ENCODE results near the gene ZNF768.
A peak's percentile ranks its signal among the peaks of the same experiment; 100 is the strongest.

Gene ZNF768

GRCh38 chr16:30526137-30526822 is at the start of gene ZNF768:
ZNF768 (minus strand) TSS chr16:30526566; CDS start chr16:30526413, 153 bp downstream.
- peak; percentile 32 for DNase-seq (ENCODE audit: low spot score)

DNA sequence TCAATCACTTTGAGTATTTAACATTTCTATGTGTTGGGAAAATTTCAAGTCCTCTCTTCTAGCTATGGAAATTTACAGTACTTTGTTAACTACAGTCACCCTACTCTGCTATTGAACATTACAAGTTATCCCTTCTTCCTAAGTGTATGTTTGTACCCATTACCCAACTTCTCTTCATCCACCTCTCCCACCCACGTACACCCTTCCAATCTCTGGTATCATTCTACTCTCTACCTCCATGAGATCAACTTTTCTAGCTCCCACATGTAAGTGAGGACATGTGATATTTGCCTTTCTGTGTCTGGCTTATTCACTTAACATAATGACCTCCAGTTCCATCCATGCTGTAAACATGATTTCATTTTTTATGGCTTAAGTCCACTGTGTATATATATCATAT is 48.3 kb upstream of the ZNF768 start:
- no peak for DNase-seq (ENCODE audit: low spot score)

DNA sequence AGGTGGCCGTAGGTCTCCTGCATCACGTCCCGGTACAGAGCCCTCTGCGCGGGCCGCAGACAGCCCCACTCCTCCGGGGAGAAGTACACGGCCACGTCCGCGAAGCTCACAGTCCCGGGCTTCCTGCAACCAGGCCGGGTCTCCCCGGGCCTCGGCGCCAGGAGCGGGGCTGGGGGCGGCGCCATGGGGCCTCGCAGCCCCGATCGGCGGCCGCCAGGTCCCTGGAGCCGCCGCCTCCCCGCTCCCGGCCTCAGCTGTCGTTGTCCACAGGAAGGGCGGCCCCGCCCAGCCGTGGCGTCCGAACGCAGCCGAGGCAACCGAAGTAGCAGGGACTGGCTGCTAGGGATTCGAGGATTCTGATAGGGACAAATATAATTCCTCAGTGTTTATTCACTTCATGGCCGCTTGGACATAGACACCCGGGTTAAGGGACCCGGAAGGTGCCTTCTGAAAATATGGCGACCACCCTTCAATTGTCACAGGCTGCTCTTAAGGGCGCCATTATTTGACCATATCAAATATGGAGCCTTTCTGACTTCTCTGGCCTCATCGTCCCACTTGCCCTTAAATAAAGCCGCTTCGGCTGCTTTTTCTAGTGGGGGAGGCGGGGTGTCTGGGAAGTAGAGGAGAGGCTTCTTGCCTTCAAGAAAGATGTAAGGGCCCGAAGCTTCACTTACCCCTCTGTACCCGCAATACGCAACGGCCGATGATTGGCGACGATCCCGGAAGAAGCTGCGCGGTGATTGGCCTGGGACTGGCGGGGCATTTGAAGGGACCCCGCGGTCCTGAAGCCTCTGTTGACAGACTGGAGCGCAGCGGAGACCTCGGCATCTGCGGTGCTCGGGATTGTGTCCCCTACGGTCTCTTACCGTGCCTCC is 45.3 kb upstream of the ZNF768 start, which contains the start of gene ZNF688:
TSS of gene ZNF688 (minus strand) at position 270 of the 878 bp plus-strand sequence. CDS start at position 185, 85 bp downstream.
- peak; percentile 99 for DNase-seq (ENCODE audit: low spot score)

DNA sequence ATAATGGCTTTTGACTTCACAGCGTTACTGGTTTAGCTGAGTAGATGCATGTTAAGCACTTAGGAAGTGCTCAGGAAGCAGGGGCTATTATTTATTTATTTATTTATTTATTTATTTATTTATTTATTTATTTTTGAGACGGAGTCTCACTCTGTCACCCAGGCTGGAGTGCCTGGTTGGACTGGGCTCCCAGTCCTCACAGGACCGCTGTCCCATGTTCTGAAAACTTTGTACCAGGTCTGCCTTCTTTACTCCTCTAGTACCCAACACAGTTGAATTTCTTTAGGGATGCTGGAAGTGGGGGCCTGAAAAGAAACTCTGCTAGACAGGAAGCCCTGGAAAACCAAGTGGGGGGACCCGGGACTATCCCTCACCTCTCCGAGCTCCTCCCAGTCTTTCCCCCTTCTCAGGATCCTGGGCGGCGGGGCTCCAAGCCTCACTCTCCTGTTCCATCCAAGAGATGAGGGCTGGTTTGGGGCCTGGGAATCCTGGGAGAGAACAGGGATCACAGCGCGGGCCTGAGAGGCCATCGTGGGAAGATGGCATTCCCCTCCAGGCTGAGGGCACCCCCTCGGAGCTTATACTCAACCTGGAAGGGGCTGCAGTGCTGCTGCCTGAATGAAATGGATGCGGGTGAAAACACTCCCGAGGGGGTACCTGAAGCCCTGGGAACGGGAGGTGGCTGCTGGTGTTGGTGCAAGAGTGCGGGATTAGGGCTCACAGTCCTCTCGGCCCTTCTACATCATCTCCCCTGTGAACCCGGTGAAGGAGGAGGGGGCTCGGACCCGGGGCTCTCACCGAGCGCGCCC is 44.5 kb upstream of the ZNF768 start:
- peak; percentile 46 for DNase-seq (ENCODE audit: low spot score)

GRCh38 chr16:30569746-30570635 is 43.6 kb upstream of the ZNF768 start:
- DNase-seq (ENCODE audit: low spot score) = no peak

DNA sequence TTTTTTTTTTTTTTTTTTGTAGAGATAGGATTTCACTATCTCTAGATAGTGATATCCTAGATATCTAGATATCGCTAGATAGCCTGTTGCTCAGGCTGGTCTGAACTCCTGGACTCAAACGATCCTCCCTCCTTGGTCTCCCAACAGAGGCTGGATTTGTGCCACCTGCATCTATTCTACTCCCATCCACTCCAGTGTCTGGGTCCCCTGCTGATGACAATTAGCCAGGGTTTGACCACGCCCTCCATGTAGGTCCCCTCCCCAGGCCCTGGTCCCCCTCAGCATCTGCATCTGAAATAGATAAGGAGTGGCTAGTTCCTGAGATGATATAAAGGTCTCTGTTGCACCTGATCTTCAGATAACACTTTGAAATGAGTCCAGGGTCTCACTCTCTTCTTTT is 42.9 kb upstream of the ZNF768 start:
- no peak for DNase-seq (ENCODE audit: low spot score)

GRCh38 chr16:30567991-30568638 is 41.7 kb upstream of the ZNF768 start:
- DNase-seq (ENCODE audit: low spot score) = no peak

DNA sequence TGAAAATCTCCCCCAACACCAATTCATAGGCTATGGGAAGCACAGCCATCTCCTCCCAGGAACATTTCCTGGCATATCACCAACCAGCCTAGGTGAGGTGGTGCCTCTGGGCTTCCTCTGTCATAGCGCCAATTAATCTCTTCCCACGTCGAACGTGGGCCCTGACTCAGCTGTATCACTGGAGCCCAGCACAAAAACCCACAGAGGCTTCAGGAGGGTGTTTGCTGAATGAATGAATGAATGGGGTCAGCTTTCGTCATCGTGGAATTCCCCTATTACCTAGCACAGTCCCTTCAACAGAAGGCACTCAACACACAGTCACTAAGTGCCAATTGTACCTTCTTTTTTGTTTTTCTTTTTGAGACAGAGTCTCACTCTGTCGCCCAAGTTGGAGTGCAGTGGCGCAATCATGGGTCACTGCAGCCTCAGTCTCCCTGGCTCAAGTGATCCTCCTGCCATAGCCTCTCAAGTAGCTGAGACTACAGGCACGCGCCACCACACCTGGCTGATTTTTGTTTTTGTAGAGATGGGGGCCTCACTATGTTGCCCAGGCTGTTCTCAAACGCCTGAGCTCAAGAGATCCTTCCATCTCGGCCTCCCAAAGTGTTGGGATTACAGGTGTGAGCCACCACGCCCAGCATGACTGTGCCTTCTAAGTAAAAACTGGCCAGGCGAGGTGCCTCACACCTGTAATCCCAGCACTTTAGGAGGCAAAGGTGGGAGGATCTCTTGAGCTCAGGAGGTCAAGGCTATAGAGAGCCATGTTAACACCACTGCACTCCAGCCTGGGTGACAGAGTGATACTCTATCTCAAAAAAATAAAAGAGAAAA is 41.0 kb upstream of the ZNF768 start:
- DNase-seq (ENCODE audit: low spot score) = no peak

- DNase-seq (ENCODE audit: low spot score) = no peak
Measured at GRCh38 chr16:30566531-30566930, 40.2 kb upstream of the ZNF768 start.

GRCh38 chr16:30565984-30566383 is 39.6 kb upstream of the ZNF768 start:
- peak; percentile 34 for DNase-seq (ENCODE audit: low spot score)

- DNase-seq (ENCODE audit: low spot score) = peak; percentile 59
Measured at GRCh38 chr16:30565526-30565925, 39.2 kb upstream of the ZNF768 start.

DNA sequence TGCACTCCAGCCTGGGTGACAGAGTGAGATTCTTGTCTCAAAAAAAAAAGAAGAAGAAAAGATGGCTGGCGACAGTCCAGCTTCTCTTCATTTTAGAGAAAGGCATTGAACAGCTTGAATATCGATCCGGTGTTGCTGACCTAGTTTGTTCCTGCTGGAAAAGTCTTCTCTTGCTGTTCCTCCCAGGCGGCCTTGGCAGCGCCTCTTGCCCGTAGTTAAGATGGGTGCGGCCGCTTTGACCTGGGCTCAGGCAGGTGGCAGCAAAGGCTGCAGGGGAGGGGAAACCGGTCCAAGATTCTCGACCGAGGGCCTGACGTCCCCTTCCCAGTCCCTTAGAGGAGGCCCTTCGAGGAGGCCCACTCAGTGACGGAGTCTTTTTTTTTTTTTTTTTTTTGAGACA is 35.7 kb upstream of the ZNF768 start:
- DNase-seq (ENCODE audit: low spot score) = no peak

DNA sequence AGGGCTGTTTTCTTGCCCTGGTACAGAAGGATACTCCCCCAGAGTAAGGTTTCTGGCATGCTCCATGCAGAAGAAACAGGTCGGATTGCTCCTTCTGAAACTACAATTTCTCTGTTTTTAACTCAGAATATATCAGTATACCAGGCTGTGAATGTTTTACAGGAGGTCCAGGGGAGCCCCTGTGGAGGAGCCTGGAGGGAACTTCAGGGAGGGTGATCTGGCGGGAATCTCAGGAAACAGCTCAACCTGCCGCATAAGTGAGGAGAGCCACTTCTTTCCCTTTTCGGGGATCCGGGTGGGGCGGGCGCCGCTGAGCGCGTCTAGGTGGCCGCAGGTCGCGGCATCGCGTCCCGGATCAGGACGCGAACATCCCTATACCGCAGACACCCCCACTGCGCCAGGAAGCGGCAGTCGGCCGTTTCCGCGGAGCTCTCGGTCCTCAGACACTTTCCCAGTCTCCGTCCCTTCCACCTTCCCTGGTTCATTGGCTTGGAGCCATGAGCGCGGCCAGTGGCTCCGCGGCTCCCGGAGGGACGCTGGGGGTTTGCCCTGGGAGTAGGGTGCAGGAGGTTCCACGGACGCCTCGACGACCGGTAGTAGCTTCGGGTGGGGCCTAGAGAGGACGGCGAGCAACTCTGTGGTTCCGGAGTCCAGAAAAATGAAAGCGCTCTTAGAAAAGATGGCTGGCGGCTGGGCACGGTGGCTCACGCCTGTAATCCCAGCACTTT is 34.9 kb upstream of the ZNF768 start:
- no peak for DNase-seq (ENCODE audit: low spot score)

- DNase-seq (ENCODE audit: low spot score) = no peak
Measured at GRCh38 chr16:30559690-30560089, 33.3 kb upstream of the ZNF768 start.

DNA sequence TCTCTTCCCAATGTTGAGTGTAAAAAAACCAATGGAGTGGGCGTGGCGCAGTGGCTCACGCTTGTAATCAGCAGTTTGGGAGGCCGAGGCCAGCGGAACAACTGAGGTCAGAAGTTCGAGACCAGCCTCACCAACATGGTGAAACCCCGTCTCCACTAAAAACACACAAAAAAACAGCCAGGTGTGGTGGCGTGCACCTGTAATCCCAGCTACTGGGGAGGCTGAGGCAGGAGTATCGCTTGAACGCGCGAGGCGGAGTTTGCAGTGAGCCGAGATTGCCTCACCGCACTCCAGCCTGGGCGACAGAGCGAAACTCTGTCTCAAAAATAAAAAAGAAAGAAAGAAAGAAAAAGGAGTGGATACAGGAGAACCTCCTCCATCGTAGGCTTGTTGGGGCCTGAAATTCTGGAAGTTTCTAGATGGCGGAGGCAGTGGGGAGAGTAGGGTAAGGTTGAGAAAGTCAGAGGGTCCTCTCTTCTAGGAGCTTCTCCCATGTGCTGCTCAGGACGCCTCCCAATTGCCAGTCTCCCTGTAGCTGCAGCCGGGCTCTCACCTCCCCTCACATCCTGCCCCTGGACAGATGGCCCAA is 32.5 kb upstream of the ZNF768 start:
- DNase-seq (ENCODE audit: low spot score) = no peak

GRCh38 chr16:30557957-30558788 is 31.8 kb upstream of the ZNF768 start, which contains the start of gene ZNF764:
ZNF764 (minus strand) TSS chr16:30558374; CDS start chr16:30558182, 192 bp downstream.
- DNase-seq (ENCODE audit: low spot score) = peak; percentile 99

DNA sequence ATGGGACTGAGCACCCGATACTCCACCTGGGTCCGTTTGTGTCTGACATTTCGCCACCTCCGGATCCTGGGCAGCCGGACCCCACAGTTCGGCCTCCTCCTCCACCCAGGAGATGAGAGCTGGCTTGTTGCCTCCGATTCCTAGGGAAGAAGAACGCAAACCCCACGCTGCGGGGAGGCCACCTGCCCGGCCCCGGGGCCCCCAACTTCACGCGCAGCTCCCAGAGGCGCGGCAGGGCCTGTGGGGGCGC is 31.3 kb upstream of the ZNF768 start:
- DNase-seq (ENCODE audit: low spot score) = no peak

DNA sequence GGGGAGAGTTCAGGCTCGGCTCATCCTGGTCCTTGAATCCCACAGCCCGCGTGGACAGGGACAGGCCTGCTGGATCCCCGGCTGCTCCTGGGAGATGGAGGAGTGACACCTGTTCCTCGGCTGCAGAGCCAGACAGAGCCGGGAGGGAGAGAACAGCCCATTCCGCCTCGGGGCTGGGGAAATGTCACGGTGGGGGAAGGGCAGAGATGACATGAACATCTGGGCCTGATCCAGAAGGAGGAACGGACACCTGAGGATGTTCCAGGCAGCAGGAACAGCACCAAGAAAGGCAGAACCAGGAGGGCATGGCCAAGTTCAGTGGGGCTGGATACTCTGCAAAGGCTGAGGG is 29.7 kb upstream of the ZNF768 start:
- no peak for DNase-seq (ENCODE audit: low spot score)

All from cerebellar cortex (tissue), 1 donor.